Keratinocyte (primary cell): Measurements from ENCODE around the gene ZNF423.

ENCODE experiments used
- CTCF ChIP-seq, 3 experiments: IDR thresholded peaks in 1 of 3; conservative IDR thresholded peaks in 1 of 3; optimal IDR thresholded peaks in 1 of 3; 2 replicates in 2 of 3; 3 replicates in 1 of 3; pipeline versions ENCODE3 to v1.5.1; 2011; ENCODE audit warnings: low read length in 3 of 3, mild to moderate bottlenecking in 3 of 3, moderate library complexity in 2 of 3, control low read depth in 1 of 3, inconsistent platforms in 1 of 3; ENCODE audit not compliant: insufficient read depth in 2 of 3; ENCODE audit errors: extremely low read depth in 1 of 3
- EZH2 ChIP-seq: IDR thresholded peaks from one replicate; pipeline ENCODE4 v1.6.1; 2012; ENCODE audit warnings: inconsistent platforms, mild to moderate bottlenecking, low read length, moderate library complexity

GRCh38 chr16:49785970-49786369 lies 69.9 kb downstream of the ZNF423 start:
- TF ChIP-seq CTCF (optimal IDR thresholded peaks at IDR 0.05 in 1 of 3, IDR thresholded peaks at IDR 0.05 in 1 of 3, conservative IDR thresholded peaks at IDR 0.05 in 1 of 3; ENCODE audit: extremely low read depth in 1 of 3, insufficient read depth in 2 of 3, low read length in 3 of 3) (no peak), EZH2 (no peak)
